ENCODE results near the gene VWA5A. TPM values are rescaled to one million over a fixed set of nuclear protein-coding genes. Genes with fewer than 3 reads are reported as not detected.

VWA5A gene
- total RNA-seq, 2 donors from 2014 or later, result 38.3 to 65.4 TPM

- no peak overlapping the region for H3K9ac ChIP-seq (ENCODE audit: extremely low read depth, low read length, poor library complexity, severe bottlenecking)
- peak; percentile 92 for DNase-seq
- H3K4me1 ChIP-seq (ENCODE audit: control insufficient read depth, insufficient read depth, low read length), result peaks cover 6% of the 10 kb centered on the region
- H3K27me3 ChIP-seq (ENCODE audit: control insufficient read depth, insufficient read depth, low read length, poor library complexity, severe bottlenecking), result no peaks in the 10 kb centered on the region
- no peaks in the 10 kb centered on the region for H3K36me3 ChIP-seq (ENCODE audit: control insufficient read depth, insufficient read depth, low read length)
- Mint-ChIP-seq H3K4me1 (peaks cover 22% of the 10 kb centered on the region), H3K27me3 (ENCODE audit: insufficient read depth) (peaks cover 2% of the 10 kb centered on the region), H3K9me3 (no peaks in the 10 kb centered on the region), H3K4me3 (peak overlapping the region; percentile 49), H3K36me3 (ENCODE audit: low read depth) (no peaks in the 10 kb centered on the region), H3K27ac (peak overlapping the region; percentile 90)
- TF ChIP-seq CTCF (conservative IDR thresholded peaks at IDR 0.05), result peak; percentile 84
- no peaks in the 10 kb centered on the region for H3K9me3 ChIP-seq (ENCODE audit: control insufficient read depth, low read length)
- no peak overlapping the region for H3K4me3 ChIP-seq (ENCODE audit: low read length)
- H3K27ac ChIP-seq (ENCODE audit: low read depth, low read length), result no peak overlapping the region
- WGBS, 2 experiments (ENCODE audit: insufficient coverage in 1 of 2, insufficient read length in 1 of 2), result 76 to 82% methylated on average over 15 to 26 of the region's 28 CpGs
These were observed 45.5 kb upstream of the VWA5A start for GRCh38 chr11:124069429-124070401.

GRCh38 chr11:124070915-124071622 lies 44.2 kb upstream of the VWA5A start:
- DNase-seq, result peak; percentile 92
- H3K4me3 Mint-ChIP-seq, result no peak overlapping the region
- no peak overlapping the region for H3K27ac ChIP-seq (ENCODE audit: low read depth, low read length)
- no peak overlapping the region for H3K27ac Mint-ChIP-seq
- WGBS, 2 experiments (ENCODE audit: insufficient coverage in 1 of 2, insufficient read length in 1 of 2), result 9 to 11% methylated on average over 4 to 8 of the region's 8 CpGs
- no peak overlapping the region for H3K9ac ChIP-seq (ENCODE audit: extremely low read depth, low read length, poor library complexity, severe bottlenecking)
- H3K27me3 Mint-ChIP-seq (ENCODE audit: insufficient read depth), result peaks cover 4% of the 10 kb centered on the region
- H3K4me3 ChIP-seq (ENCODE audit: low read length), result no peak overlapping the region
- H3K36me3 Mint-ChIP-seq (ENCODE audit: low read depth), result no peaks in the 10 kb centered on the region
- peak; percentile 90 for TF ChIP-seq CTCF (conservative IDR thresholded peaks at IDR 0.05)
- peaks cover 6% of the 10 kb centered on the region for H3K4me1 ChIP-seq (ENCODE audit: control insufficient read depth, insufficient read depth, low read length)
- H3K36me3 ChIP-seq (ENCODE audit: control insufficient read depth, insufficient read depth, low read length), result no peaks in the 10 kb centered on the region
- peaks cover 22% of the 10 kb centered on the region for H3K4me1 Mint-ChIP-seq
- H3K9me3 ChIP-seq (ENCODE audit: control insufficient read depth, low read length), result no peaks in the 10 kb centered on the region
- H3K9me3 Mint-ChIP-seq, result no peaks in the 10 kb centered on the region
- H3K27me3 ChIP-seq (ENCODE audit: control insufficient read depth, insufficient read depth, low read length, poor library complexity, severe bottlenecking), result no peaks in the 10 kb centered on the region

- Histone ChIP-seq H3K36me3 (ENCODE audit: control insufficient read depth, insufficient read depth, low read length) (no peaks in the 10 kb centered on the region), H3K9ac (ENCODE audit: extremely low read depth, low read length, poor library complexity, severe bottlenecking) (no peak overlapping the region), H3K27ac (ENCODE audit: low read depth, low read length) (no peak overlapping the region), H3K4me3 (ENCODE audit: low read length) (no peak overlapping the region), H3K9me3 (ENCODE audit: control insufficient read depth, low read length) (no peaks in the 10 kb centered on the region), H3K27me3 (ENCODE audit: control insufficient read depth, insufficient read depth, low read length, poor library complexity, severe bottlenecking) (no peaks in the 10 kb centered on the region), H3K4me1 (ENCODE audit: control insufficient read depth, insufficient read depth, low read length) (peaks cover 6% of the 10 kb centered on the region)
- peak; percentile 46 for DNase-seq
- no peak overlapping the region for H3K27ac Mint-ChIP-seq
- H3K4me1 Mint-ChIP-seq, result peaks cover 23% of the 10 kb centered on the region
- H3K9me3 Mint-ChIP-seq, result no peaks in the 10 kb centered on the region
- H3K4me3 Mint-ChIP-seq, result no peak overlapping the region
- H3K27me3 Mint-ChIP-seq (ENCODE audit: insufficient read depth), result peaks cover 4% of the 10 kb centered on the region
- H3K36me3 Mint-ChIP-seq (ENCODE audit: low read depth), result no peaks in the 10 kb centered on the region
- peak; percentile 4 for TF ChIP-seq CTCF (conservative IDR thresholded peaks at IDR 0.05)
- 89 to 97% methylated on average over 4 of the region's 4 CpGs for WGBS, 2 experiments (ENCODE audit: insufficient coverage in 1 of 2, insufficient read length in 1 of 2)
These were observed 43.7 kb upstream of the VWA5A start for GRCh38 chr11:124071623-124071948.
